Activated CD8-positive, alpha-beta memory T cell treated with anti-CD3 and anti-CD28 coated beads for 36 hours (primary cell): ENCODE data around the gene YAF2. TPM values are rescaled to one million over a fixed set of nuclear protein-coding genes. Genes with fewer than 3 reads are reported as not detected.

Experiments
- CTCF ChIA-PET: fragments of 350-600 bp; sonication (Branson Sonifier 250); formaldehyde crosslinking; loops from one replicate; lab custom pipeline; 2021; ENCODE audit warnings: antibody characterized with exemption; lab: Charles Lee
- POLR2A ChIA-PET: fragments of 350-600 bp; sonication (Branson Sonifier 250); formaldehyde crosslinking; loops from one replicate; lab custom pipeline; 2021; ENCODE audit warnings: antibody characterized with exemption; lab: Charles Lee
- total RNA-seq, 2 experiments: library from RNA; stranded (reverse); gene quantifications; one replicate each; pipeline ENCODE4 v1.2.3, GENCODE V29; 2021

Gene YAF2
- total RNA-seq, 2 experiments from 2014 or later: 33.9 to 34.4 TPM

DNA sequence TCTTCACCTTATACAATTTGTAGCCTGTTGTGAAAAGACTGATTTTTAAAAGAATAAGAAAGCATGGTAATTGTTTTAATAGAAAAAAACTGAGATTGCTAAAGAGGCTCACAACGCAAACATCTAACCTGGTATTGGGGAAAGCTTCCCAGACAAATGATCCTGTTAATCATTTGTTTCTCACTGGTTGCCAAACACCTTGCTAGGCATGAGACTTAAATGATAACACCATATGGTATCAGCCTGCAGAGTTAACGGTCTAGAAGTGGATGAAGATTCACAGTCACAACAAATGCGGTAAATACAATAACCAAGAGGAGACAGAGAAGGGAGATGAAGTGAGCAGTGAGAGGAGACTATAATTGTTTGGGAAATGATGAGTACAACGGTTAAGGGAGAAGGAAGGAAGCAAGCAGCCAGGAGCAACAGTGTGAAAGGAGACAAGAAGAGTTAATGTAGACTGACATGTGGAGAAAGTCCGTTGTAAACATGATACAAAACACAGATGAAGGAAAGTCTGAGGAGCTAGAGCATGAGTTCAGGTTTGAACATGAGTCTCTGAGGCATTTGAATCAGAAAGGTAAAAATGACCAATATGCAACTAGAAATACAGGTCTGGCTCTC lies 113.2 kb downstream of the YAF2 start:
- CTCF ChIA-PET: no interaction called here

DNA sequence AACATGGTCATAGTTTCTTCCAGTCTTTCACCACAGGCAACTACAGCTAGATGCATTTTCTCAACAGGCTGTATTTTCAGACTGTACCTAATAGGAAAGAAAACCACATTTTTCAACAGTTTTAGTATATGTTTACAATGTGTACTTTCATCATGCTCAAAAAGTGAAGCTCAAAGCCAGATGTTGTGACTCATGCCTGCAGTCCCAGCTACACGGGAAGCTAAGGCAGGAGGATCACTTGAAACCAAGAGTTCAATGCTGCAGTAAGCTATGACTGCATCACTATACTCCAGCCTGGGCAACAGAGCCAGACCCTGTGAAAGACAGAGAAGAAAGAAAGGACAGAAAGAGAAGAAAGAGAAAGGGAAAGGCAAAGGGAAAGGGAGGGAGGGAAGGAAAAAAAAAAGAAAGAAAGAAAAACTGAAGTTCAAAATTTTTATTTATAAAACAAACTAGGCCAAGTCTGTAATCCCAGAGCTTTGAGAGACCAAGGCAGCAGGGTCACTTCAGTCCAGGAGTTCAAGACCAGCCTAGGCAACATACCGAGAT lies 118.9 kb downstream of the YAF2 start:
- POLR2A ChIA-PET: no interaction called here
- CTCF ChIA-PET: no interaction called here

More for the DNA sequence above, 113.2 kb downstream of the YAF2 start:
- POLR2A ChIA-PET: no interaction called here

- POLR2A ChIA-PET: no interaction called here
These were observed 119.7 kb downstream of the YAF2 start for GRCh38 chr12:42118136-42118879.

GRCh38 chr12:42109031-42109430 lies 129.0 kb downstream of the YAF2 start:
- POLR2A ChIA-PET: no interaction called here
- CTCF ChIA-PET: no interaction called here

More at GRCh38 chr12:42118136-42118879, 119.7 kb downstream of the YAF2 start:
- CTCF ChIA-PET: no interaction called here

Other genes starting within 250 kb of the YAF2 start
- gene GXYLT1, start 93.4 kb downstream of the YAF2 start, total RNA-seq: 10 to 100 TPM; 11.0 to 11.7 TPM
- gene ZCRB1, start 87.8 kb upstream of the YAF2 start, total RNA-seq: 10 to 100 TPM; 78.3 to 81.1 TPM
- gene PPHLN1, start 87.9 kb upstream of the YAF2 start, total RNA-seq: 10 to 100 TPM; 76.5 to 76.9 TPM